ENCODE measurements around the gene P3H2. TPM values are rescaled to one million over a fixed set of nuclear protein-coding genes. Genes with fewer than 3 reads are reported as not detected.

P3H2 gene
- total RNA-seq, 2 donors from 2014 or later: not detected

DNA sequence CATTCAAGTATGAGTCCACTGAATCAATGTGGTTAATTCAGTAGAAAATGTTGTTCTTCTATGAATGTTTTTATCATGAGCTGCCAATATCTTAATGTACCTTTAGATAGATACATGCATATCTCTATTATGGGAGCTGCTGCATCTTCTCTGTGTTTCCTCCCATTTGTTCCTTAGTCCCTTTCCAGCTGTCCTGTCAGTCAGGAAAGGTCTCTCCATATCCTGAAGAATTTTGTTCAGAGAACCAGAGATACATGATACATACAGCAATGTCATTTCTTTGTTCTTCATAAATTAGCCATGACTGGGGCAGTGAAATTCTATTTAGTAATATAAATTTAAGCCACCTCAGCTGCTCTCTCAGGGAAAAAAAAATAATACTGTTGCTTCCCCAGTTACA lies 103.7 kb downstream of the P3H2 start:
- ATAC-seq (replicated peaks): no peak
- Mint-ChIP-seq H3K36me3 (ENCODE audit: low read depth) (no peaks in the 10 kb centered on the region), H3K4me1 (no peaks in the 10 kb centered on the region)

DNA sequence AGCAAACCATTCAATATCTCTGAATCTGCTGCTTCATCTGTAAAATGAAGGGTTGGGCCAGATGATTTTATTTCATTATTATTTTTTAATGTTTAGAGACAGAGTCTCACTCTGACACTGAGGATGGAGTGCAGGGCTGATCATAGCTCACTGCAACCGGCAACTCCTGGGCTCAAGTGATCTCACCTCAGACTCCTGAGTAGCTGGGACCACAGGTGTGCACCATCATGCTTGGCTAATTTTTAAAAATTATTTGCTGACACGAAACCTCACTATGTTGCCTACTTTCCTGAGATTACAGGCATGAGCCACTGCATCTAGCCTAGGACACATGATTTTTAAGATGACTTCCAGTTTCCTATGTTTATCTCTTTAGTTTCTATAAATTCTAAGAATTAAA lies 105.8 kb downstream of the P3H2 start:
- H3K27ac Mint-ChIP-seq: no peak overlapping the region
- H3K9me3 Mint-ChIP-seq: no peaks in the 10 kb centered on the region
- no peak for ATAC-seq (replicated peaks)
- H3K36me3 Mint-ChIP-seq (ENCODE audit: low read depth): no peaks in the 10 kb centered on the region
- H3K4me3 Mint-ChIP-seq: no peak overlapping the region
- H3K4me1 Mint-ChIP-seq: no peaks in the 10 kb centered on the region
- H3K27me3 Mint-ChIP-seq: peaks cover 19% of the 10 kb centered on the region

More for the DNA sequence above, 103.7 kb downstream of the P3H2 start:
- no peak overlapping the region for H3K4me3 Mint-ChIP-seq
- no peaks in the 10 kb centered on the region for H3K9me3 Mint-ChIP-seq
- H3K27me3 Mint-ChIP-seq: peaks cover 19% of the 10 kb centered on the region
- no peak overlapping the region for H3K27ac Mint-ChIP-seq

- Mint-ChIP-seq H3K4me3 (no peak overlapping the region), H3K27me3 (peaks cover 19% of the 10 kb centered on the region), H3K4me1 (no peaks in the 10 kb centered on the region), H3K27ac (no peak overlapping the region), H3K36me3 (ENCODE audit: low read depth) (no peaks in the 10 kb centered on the region), H3K9me3 (no peaks in the 10 kb centered on the region)
- peak; percentile 28 for ATAC-seq (replicated peaks)
Measured at GRCh38 chr3:190013943-190014924, 106.5 kb downstream of the P3H2 start.

- Mint-ChIP-seq H3K4me3 (no peak overlapping the region), H3K36me3 (ENCODE audit: low read depth) (no peaks in the 10 kb centered on the region), H3K9me3 (no peaks in the 10 kb centered on the region), H3K27me3 (peaks cover 14% of the 10 kb centered on the region), H3K4me1 (no peaks in the 10 kb centered on the region), H3K27ac (no peak overlapping the region)
- no peak for ATAC-seq (replicated peaks)
Measured at GRCh38 chr3:190012784-190013183, 107.9 kb downstream of the P3H2 start.

DNA sequence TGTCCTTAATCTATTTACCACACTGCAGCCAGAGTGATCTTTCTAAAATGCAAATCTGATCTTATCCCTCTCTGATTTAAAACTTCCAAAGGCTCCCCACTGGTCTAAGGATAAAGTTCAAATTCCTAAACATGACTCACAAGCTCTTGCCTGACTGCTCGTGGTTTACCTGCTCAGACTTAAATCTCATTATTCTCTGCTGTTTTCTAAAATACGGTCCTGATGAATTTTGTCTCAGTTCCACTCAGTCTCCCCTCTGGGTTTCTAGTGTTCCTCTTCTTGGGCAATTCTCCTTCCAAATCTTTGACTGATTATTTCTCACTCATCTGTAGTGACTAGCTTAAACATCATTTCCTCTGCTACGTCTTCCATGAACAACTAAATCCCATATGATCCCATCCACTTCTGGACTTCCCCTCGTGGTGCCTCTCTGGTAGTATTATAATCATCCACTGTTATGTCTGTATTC lies 108.3 kb downstream of the P3H2 start:
- no peak for ATAC-seq (replicated peaks)
- Mint-ChIP-seq H3K9me3 (no peaks in the 10 kb centered on the region), H3K27me3 (peaks cover 14% of the 10 kb centered on the region), H3K27ac (no peak overlapping the region), H3K36me3 (ENCODE audit: low read depth) (no peaks in the 10 kb centered on the region), H3K4me3 (no peak overlapping the region), H3K4me1 (no peaks in the 10 kb centered on the region)

- ATAC-seq (replicated peaks): no peak
- H3K27me3 Mint-ChIP-seq: peaks cover 15% of the 10 kb centered on the region
- no peak overlapping the region for H3K27ac Mint-ChIP-seq
- no peaks in the 10 kb centered on the region for H3K4me1 Mint-ChIP-seq
- no peak overlapping the region for H3K4me3 Mint-ChIP-seq
- H3K36me3 Mint-ChIP-seq (ENCODE audit: low read depth): no peaks in the 10 kb centered on the region
- no peaks in the 10 kb centered on the region for H3K9me3 Mint-ChIP-seq
Measured at GRCh38 chr3:190010486-190010885, 110.2 kb downstream of the P3H2 start.

GRCh38 chr3:190009614-190010013 lies 111.1 kb downstream of the P3H2 start:
- Mint-ChIP-seq H3K27ac (no peak overlapping the region), H3K9me3 (no peaks in the 10 kb centered on the region), H3K36me3 (ENCODE audit: low read depth) (no peaks in the 10 kb centered on the region), H3K4me1 (no peaks in the 10 kb centered on the region), H3K27me3 (peaks cover 12% of the 10 kb centered on the region), H3K4me3 (no peak overlapping the region)
- ATAC-seq (replicated peaks): no peak

DNA sequence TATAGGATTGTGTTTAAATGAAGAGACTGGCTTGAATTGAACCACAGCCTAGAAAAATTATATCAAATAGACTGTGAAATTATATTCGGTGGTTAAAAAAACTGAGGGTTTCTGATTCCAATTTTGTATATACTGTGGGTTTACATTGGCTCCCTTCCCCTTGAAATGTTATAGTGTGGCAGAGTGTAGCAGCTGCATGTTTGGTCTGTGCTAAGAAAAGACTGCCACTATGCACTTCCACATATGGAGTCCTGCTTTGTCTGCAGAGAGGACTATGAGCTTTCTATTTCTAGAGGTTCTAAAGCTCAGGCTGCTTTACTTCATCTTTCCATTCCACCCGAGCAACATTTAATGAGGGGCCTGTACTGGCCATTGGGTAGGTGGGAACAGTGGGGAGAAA lies 112.3 kb downstream of the P3H2 start:
- Mint-ChIP-seq H3K9me3 (no peaks in the 10 kb centered on the region), H3K27ac (no peak overlapping the region), H3K27me3 (peaks cover 12% of the 10 kb centered on the region), H3K36me3 (ENCODE audit: low read depth) (no peaks in the 10 kb centered on the region), H3K4me3 (no peak overlapping the region), H3K4me1 (no peaks in the 10 kb centered on the region)
- ATAC-seq (replicated peaks): no peak

DNA sequence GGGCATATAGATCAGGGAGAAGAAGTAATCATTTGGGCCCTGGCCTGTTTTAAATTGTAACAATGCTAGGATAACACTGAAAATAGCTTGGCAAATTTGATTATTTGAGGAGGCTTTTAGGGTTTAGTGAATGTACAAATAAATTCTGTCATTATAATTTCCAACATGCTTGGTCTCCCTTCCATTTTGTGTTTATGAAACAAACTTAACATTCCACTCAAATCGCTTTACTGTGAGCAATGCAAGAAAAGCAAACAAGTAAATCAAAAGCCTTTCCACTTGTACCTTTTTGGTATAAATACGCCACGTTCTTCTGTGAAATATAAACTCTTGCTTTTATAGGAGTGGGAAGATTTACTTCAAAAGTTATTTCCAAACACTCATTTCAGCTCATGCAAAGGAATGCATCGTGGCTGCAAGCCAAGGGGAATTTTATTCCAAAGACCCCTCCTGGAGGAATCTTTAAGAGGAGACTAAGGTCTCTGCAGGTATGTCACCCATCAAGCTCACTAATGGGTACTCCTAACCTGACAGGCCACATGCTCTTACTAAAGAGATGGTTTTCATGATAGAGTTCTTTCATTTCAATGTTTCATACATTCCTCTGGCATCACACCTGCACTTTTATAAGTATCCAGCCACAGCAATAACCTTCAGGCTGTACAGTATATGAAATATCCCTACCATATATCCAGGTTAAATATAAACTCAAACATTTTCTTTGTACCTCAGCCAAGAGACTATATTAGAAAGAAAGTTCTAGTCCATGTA lies 115.2 kb downstream of the P3H2 start:
- Mint-ChIP-seq H3K27me3 (peaks cover 12% of the 10 kb centered on the region), H3K4me1 (no peaks in the 10 kb centered on the region), H3K27ac (no peak overlapping the region), H3K4me3 (no peak overlapping the region), H3K36me3 (ENCODE audit: low read depth) (no peaks in the 10 kb centered on the region), H3K9me3 (no peaks in the 10 kb centered on the region)
- ATAC-seq (replicated peaks): no peak

DNA sequence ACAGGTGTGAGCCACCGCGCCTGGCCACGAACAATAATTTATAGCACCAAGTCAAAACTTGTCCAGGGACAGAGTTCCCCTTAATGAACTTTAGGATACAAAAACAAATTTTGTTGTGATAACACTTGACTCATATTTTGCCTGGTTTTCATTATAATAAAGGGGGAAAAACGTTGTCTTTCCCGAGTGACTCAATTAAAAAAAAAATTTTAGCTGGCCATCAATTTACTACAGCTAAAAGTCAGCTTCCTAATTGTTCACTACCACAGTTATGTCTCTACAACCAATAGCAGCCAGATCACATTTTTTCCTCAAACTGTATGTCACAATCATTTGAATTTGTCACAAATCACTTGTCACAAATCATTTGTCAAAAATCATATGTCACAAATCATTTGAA lies 116.0 kb downstream of the P3H2 start:
- Mint-ChIP-seq H3K4me3 (no peak overlapping the region), H3K27me3 (peaks cover 12% of the 10 kb centered on the region), H3K36me3 (ENCODE audit: low read depth) (no peaks in the 10 kb centered on the region), H3K4me1 (no peaks in the 10 kb centered on the region), H3K27ac (no peak overlapping the region), H3K9me3 (no peaks in the 10 kb centered on the region)
- no peak for ATAC-seq (replicated peaks)

DNA sequence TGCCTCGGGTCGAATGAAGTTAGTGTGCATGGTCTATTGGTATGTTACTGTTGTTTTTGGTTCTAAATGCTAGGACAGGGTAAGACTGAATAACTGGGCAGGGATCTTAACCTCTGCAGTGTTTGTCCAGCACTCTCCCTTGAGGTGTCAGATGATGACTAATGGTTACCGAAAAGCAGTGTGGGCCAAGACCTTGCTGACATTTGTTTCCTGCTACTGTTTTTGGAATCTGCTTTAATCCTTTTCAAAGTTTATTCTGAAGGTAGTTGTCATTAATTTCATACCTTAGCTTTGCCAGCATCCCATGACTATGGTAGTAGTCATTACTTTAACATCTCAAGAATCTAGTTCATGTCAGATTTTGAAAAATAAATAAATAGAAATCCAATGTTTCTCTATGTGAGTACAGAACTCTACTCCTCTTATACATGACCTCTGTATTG lies 117.0 kb downstream of the P3H2 start:
- Mint-ChIP-seq H3K4me3 (no peak overlapping the region), H3K27ac (no peak overlapping the region), H3K36me3 (ENCODE audit: low read depth) (no peaks in the 10 kb centered on the region), H3K9me3 (no peaks in the 10 kb centered on the region), H3K27me3 (peaks cover 12% of the 10 kb centered on the region), H3K4me1 (no peaks in the 10 kb centered on the region)
- ATAC-seq (replicated peaks): no peak

GRCh38 chr3:190003068-190003467 lies 117.6 kb downstream of the P3H2 start:
- H3K27ac Mint-ChIP-seq: no peak overlapping the region

DNA sequence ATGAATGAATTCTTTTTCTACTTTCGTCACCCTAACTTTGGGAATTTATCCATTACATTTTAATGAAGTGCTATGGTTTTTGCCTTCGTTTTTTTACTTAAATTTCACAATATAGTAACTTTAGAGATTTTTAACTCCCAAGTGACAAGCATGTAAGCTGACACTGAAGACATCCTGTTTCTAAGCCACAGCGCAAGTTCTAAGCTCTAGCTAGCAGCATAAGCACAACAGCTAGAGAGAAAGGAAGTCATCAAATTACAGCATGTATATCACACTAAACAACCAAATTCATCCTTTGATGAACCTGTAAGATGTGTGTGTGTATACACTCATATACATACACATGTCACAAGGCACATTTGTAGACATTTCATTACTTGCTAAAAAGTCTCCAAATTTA lies 119.3 kb downstream of the P3H2 start:
- no peaks in the 10 kb centered on the region for H3K9me3 Mint-ChIP-seq
- no peak overlapping the region for H3K4me3 Mint-ChIP-seq
- ATAC-seq (replicated peaks): no peak
- no peaks in the 10 kb centered on the region for H3K36me3 Mint-ChIP-seq (ENCODE audit: low read depth)
- no peaks in the 10 kb centered on the region for H3K4me1 Mint-ChIP-seq
- no peak overlapping the region for H3K27ac Mint-ChIP-seq
- peaks cover 2% of the 10 kb centered on the region for H3K27me3 Mint-ChIP-seq

More at GRCh38 chr3:190003068-190003467, 117.6 kb downstream of the P3H2 start:
- H3K4me1 Mint-ChIP-seq: no peaks in the 10 kb centered on the region
- no peaks in the 10 kb centered on the region for H3K9me3 Mint-ChIP-seq
- peaks cover 12% of the 10 kb centered on the region for H3K27me3 Mint-ChIP-seq
- no peak for ATAC-seq (replicated peaks)
- no peaks in the 10 kb centered on the region for H3K36me3 Mint-ChIP-seq (ENCODE audit: low read depth)
- H3K4me3 Mint-ChIP-seq: no peak overlapping the region

DNA sequence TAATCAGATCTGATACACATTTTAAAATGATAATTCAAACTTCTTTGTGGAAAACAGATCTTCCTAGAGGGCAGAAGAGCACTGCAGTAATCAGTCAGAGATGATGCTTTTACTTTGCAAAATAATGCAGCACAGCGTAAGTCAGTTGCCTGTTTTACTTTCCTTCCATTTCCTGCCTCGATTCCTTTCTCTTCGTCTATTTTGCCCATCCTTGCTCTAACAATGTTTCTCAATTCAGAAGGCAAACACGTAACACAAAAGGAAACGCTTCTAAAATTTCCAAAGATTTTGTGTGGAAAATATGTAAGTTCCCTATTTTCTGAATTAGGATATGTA lies 119.9 kb downstream of the P3H2 start:
- no peak for ATAC-seq (replicated peaks)
- H3K9me3 Mint-ChIP-seq: no peaks in the 10 kb centered on the region
- no peaks in the 10 kb centered on the region for H3K4me1 Mint-ChIP-seq
- no peak overlapping the region for H3K27ac Mint-ChIP-seq
- no peaks in the 10 kb centered on the region for H3K36me3 Mint-ChIP-seq (ENCODE audit: low read depth)
- H3K4me3 Mint-ChIP-seq: no peak overlapping the region
- peaks cover 4% of the 10 kb centered on the region for H3K27me3 Mint-ChIP-seq
